Mesenteric fat pad (tissue), 1 donor: ENCODE data around the gene PILRA. TPM values are rescaled to one million over a fixed set of nuclear protein-coding genes. Genes with fewer than 3 reads are reported as not detected.

Experiments used
- DNase-seq: peaks from one replicate; pipeline ENCODE4 v3.0.0-alpha.2; 2020; ENCODE audit warnings: low spot score
- total RNA-seq: library from RNA; stranded (reverse); fragmentation: NEBNext Ultra II Directional; extraction: Animal tissue kit (Norgen Biotek cat#: 25700); gene quantifications from one replicate; pipeline ENCODE4 v1.2.1, GENCODE V29; 2021
- donor health status: DM: yes; HTN: yes; CAD: no.

The PILRA gene
- total RNA-seq, 1 donor from 2014 or later = 14.5 TPM

DNA sequence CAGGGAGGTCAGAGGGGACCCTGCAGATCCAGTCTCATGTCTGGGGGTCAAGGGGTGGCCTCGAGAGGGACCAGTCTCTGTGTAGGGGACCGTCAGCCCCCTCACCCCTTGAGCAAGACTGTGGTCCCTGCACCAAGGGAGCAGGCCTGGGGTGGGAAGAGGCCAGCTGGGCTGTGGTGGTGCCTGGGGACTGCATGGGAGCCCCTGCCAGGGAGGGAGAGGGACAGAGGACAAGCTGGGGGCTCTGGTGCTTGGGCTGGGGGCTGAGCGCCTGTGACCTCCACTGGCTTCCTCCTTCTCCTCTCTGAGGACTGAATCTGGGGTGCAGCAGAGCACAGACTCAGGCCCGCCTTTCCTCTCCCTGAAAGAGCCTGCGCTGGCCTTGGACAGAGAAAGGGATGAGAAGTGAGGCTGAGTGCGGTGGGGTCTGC, 16.1 kb upstream of the PILRA start:
- DNase-seq = no peak

DNA sequence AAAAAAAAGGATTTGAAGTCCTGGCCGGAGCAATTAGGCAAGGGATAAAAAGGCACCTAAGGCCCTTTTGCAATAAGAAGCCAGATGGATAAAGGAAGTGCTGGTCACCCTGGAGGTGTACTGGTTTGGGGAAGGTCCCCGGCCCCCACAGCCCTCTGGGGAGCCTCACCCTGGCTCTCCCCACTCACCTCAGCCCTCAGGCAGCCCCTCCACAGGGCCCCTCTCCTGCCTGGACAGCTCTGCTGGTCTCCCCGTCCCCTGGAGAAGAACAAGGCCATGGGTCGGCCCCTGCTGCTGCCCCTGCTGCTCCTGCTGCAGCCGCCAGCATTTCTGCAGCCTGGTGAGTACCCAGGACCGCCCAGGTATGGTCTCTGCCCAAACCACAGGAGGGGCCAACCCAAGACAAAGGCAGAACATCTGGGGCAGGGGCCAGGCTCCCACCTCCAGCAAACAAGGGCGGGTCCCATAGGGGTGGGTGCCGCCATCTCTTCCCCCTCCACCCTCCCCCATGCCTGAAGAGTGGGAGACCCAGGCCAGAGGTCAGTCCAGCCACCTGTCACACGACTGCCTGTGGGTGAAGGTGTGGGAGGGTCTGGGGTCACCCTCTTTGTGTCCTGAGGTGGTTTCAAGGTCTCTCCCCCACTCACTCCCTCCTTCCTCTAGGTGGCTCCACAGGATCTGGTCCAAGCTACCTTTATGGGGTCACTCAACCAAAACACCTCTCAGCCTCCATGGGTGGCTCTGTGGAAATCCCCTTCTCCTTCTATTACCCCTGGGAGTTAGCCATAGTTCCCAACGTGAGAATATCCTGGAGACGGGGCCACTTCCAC, 15.0 kb upstream of the PILRA start, which contains the start of gene PILRB:
TSS of gene PILRB (plus strand) at position 91 of the 830 bp plus-strand sequence. CDS start at position 277, 186 bp downstream.
- no peak for DNase-seq

DNA sequence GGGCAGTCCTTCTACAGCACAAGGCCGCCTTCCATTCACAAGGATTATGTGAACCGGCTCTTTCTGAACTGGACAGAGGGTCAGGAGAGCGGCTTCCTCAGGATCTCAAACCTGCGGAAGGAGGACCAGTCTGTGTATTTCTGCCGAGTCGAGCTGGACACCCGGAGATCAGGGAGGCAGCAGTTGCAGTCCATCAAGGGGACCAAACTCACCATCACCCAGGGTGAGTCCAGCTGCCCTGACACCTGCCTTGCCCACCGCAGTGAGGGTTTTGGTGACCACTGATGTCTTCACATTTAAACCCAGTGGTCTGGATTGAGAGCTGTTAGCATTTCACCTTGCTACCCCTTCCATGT, 14.5 kb upstream of the PILRA start:
- DNase-seq = no peak

DNA sequence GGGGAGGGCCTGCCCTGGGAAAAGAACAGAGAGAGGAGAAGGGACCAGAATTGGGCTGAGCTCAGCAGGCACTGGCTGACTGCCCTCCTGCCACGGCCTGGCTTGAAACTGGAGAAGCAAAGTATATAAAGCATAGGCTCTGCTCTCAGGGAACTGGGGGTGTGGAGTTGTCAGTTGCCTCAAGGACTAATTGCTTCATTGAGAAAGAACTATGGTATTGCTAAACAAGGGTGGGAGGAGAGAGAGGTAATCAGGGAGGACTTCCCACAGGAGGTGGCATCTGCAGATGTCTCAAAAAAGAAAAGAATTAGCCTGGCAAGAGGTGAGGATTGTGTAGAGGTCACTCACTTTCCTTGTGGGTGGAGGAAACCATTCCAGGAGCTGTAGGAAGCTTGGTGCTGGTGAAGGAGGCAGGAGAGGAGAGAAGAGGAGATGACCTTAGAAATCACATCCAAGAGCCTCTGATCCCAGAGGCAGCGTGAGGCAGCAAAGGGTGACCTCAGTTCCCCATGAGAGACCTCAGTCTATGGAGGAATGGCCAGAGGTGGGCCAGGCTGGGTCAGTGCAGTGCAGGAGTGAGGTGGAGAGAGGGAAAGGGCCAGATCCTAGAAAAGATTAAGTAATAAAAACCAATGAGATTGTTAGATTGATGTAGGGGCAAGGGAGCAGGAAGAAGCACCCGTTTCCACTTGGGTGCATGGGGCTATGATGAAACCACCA, 13.0 kb upstream of the PILRA start:
- DNase-seq = no peak

DNA sequence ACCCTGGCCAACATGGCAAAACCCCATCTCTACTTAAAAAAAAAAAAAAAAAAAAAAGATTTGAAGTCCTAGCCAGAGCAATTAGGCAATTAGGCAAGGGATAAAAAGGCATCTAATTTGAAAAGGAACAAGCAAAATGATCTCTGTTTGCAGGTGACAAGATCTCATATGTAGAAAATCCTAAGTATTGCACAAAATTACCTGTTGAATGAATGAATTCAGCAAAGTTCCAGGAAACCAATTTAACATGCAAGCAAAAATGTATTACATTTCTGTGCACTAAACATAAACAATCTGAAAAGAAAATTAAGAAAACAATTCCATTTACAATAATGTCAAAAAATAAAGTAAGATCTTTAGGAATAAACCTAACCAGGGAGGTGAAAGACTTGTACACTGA, 10.2 kb upstream of the PILRA start:
- no peak for DNase-seq

DNA sequence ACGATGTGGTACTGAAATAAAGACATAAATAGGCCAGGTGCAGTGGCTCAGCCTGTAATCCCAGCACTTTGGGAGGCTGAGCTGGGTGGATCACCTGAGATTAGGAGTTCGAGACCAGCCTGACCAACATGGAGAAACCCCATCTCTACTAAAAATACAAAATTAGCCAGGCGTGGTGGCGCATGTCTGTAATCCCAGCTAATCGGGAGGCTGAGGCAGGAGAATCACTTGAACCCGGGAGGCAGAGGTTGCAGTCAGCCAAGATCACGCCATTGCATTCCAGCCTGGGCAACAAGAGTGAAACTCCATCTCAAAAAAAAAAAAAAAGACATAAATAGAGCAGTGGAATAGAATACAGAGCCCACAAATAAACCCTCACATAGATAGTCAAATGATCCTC, 9.5 kb upstream of the PILRA start:
- DNase-seq = peak; percentile 51

DNA sequence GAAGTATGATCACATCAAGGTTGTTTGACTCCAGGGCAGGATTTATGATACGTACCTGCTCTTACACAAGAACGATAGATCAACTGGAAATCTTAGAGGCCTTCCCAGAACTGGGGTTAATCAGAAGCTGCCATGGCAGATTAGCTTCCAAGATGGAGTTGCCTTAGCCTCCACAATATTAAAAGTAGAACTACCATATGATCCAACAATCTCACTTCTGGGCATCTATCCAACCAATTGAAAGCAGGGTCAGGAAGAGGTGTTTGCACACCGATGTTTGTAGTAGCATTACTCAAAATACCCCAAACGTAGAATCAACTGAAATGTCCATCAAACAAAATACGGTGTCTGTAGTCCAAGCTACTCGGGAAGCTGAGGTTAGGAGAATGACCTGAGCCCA, 8.8 kb upstream of the PILRA start:
- DNase-seq = no peak

DNA sequence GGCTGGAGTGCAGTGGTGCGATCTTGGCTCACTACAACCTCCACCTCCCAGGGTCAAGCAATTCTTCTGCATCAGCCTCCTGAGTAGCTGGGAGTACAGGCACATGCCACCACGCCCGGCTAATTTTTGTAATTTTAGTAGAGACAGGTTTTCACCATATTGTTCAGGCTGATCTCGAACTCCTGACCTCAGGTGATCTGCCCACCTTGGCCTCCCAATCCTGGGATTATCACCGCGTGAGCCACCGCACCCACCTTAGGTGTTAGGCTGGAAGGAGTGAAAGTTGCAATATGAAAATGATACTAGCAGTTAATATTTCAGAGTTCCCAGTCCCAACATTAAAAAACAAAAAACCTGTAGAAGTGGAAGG, 7.3 kb upstream of the PILRA start:
- peak; percentile 76 for DNase-seq

DNA sequence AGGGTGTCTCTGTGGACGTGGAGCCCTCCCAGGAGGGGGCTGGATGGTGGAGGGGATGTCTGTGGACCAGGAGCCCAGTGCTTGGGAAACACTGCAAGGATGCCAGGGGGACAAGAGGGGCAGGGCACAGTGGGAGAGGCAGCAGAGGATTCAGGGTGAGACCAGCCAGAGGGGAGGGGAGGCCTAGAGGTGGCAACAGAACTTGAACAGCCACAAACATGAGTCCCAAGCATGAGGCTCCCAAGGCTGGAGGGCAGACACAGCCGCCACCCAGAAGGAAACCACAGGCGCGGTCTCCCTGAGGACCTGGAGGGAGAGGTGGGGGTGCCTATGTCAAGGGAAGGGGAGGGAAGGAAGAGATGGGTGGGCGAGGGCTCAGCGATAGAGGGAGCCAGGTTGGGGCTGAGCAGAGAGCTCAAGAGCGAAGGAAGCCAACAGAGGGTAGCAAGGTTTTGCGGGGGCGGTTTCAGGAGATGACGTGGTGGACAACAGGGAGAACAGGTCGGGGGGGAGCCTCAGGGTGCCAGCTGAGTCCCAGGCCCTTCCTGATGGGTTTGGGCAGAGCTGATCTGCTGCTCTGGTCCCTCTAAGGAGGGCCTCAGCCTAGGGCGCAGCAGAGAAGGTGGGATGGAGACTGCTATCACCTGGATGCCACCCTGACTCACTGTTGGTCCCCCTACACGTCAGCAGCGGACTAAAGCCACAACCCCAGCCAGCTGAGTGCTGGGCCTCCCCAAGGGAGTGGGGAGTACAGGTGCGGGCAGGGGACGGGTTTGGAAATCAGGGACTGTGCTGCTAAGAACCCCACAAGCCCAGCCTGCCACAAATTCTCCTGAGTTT, 6.7 kb upstream of the PILRA start:
- peak; percentile 81 for DNase-seq

DNA sequence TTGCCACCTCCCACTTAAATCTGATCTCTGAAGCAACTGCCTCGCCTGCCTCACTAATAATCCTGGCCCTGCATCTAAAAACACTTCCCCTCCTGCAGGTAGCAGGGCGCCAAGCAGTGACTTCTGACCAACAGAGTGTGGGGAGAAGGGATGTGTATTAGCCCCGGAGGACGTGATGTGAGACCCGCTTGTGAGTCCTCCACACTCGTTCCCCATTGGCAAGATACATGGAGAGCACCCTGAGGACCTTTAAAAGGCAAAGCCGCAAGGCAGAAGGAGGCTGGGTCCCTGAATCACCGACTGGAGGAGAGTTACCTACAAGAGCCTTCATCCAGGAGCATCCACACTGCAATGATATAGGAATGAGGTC, 6.1 kb upstream of the PILRA start:
- DNase-seq = no peak

DNA sequence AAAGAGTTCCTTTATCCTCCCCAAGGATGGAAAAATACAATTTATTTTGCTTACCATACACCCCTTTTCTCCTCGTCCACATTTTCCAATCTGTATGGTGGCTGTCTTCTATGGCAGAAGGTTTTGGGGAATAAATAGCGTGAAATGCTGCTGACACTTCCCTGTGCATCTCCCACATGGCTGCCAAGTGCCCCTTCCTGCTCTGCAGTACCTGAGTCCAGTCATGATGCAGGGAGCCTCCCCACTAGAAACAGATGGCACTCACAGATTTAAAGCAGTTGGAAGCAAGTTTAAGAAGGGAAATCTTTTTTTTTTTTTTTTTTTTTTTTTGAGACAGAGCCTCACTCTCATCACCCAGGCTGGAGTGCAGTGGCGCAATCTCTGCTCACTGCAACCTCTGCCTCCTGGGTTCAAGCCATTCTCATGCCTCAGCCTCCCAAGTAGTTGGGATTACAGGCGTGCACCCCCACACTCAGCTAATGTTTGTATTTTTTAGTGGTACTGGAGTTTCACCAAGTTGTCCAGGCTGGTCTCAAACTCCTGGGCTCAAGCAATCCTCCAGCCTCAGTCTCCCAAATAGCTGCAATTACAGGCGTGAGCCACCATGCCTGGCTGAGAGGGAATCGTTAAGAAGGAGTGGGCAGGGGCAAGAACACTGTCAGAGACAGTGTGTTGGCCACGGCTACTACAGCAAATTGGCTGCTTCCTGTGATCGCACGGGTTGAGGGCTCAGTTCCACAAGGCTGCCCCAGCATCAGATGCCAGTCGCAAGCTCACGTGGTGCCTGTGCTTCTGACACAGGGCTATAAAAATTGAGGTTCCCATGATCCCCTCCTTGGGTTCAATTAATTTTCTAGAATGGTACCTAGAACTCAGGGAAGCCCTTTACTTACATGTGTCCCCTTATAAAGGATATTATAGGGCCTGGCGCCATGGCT, 5.3 kb upstream of the PILRA start:
- peak; percentile 60 for DNase-seq

DNA sequence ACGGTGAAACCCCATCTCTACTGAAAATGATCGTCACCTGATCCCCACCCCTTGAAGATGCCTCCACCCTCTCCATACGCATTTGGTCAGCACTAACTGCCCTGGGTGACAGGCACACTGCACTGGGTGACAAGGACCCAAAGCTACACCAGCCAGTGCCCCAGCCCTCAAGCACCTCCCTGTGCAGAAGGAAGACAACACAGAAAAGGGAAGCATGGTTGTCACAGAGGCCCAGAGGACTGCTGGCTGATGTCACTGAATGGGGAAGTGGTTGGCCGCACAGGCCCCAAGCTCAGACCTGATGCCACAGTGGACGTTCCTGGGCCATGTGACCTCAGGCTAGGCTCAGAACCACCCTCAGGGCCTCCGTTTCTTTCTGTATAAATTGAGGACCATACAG, 4.2 kb upstream of the PILRA start:
- DNase-seq = peak; percentile 84

DNA sequence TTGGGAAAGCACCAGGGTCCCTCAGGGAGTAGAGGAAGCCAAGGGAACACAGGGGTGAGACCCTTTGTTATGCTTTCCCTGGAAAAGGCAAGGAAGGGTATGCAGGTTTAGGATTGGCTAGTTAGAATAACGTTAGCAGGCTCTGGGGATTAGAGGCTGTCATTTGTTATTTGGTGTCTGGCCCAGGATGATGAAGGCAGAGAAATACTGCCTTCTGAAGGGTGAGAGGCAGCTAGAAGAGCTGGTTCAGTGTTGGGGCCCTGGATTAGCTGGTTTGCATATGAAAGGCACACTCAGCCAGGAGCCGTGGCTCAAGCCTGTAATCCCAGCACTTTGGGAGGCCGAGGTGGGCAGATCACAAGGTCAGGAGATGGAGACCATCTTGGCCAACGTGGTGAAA, 3.0 kb upstream of the PILRA start:
- DNase-seq = no peak

DNA sequence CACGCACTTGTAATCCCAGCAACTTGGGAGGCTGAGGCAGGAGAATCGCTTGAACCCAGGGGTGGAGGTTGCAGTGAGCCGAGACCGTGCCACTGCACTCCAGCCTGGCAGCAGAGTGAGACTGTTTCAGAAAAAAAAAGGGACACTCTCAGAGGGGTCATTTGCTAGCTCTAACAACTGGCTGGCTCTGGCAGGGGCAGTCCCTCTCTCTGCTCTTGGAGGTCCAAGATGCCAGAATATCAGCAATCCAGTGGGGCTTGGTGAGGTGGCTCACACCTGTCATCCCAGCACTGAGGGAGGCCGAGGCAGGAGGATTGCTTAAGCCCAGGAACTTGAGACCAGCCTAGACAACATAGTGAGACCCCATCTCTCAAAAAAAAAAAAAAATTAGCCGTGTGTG, 2.5 kb upstream of the PILRA start:
- peak; percentile 53 for DNase-seq

DNA sequence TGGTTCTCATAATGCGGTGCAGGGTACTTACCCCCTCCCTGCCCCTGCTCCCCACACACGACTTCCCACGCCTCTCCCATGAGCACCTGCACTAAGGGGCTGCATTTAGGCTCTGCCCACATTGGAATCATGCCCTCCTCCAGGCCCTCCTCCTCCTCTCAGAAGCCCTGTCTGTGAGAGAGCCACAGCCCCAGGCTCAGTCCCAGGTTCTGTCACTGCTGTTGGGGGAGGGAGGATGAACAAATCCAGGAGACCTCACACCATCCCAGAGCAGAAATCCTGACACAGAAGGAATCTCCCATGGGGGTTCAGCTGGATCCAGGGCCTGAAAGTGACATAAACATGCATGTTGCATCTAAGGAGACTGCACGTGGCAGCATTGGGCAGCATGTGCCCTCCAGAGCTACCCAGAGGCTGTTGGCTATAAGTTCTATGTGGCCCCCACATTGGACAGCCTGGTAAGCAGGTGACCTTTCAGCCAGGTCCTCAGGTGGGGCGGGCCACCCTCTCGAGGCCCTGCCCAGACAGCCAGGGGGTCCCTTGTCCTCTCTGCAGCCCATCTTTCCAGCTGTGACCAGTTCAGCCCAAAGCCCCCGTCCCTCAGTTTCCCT, 1.6 kb upstream of the PILRA start:
- peak; percentile 73 for DNase-seq

DNA sequence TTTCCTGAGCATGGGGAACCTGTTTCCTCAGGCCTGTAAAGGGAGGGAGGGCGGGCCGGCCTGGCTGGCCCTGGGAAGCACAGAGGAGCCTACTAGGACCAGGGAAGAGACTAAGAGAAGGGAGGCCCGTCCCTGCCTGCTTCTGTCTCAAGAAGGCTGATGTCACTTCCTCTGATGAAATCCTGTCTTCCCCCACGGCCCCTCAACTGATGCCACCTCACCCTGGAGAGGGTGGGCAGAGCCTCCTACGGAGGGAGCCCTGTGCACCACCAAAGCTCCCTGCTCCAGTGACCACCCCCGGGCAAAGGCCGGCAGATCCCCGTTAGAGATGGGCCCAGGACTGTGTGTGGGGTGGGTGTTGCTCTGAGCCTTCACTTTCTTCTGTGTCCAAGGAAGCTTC, 1.0 kb upstream of the PILRA start:
- DNase-seq = peak; percentile 64

DNA sequence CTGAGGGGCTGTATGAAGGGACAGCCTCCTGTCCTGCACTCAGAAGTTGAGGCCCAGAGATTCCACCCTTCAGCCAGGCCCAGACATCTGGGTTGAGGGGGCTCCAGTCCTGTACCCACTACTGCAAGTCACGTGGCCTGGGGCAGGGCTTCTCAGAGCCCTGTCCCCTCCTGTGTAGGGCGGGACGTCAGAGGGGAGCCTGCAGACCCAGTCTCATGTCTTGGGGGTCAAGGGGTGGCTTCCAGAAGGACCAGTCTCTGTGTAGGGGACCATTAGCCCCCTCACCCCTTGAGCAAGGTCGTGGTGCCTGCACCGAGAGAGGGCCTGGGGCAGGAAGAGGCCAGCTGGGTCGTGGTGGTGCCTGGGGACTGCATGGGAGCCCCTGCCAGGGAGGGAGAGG, 593 bp upstream of the PILRA start:
- peak; percentile 84 for DNase-seq

DNA sequence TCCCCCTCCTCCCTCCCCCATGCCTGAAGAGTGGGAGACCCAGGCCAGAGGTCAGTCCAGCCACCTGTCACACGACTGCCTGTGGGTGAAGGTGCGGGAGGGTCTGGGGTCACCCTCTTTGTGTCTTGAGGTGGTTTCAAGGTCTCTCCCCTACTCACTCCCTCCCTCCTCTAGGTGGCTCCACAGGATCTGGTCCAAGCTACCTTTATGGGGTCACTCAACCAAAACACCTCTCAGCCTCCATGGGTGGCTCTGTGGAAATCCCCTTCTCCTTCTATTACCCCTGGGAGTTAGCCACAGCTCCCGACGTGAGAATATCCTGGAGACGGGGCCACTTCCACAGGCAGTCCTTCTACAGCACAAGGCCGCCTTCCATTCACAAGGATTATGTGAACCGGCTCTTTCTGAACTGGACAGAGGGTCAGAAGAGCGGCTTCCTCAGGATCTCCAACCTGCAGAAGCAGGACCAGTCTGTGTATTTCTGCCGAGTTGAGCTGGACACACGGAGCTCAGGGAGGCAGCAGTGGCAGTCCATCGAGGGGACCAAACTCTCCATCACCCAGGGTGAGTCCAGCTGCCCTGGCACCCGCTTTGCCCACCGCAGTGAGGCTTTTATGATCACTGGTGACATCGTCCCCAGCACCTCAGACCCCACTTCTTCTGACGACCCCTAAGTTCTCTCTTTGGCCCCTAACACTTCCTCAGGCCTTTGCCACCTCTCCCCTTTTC, 747 bp downstream of the PILRA start:
- peak; percentile 39 for DNase-seq

DNA sequence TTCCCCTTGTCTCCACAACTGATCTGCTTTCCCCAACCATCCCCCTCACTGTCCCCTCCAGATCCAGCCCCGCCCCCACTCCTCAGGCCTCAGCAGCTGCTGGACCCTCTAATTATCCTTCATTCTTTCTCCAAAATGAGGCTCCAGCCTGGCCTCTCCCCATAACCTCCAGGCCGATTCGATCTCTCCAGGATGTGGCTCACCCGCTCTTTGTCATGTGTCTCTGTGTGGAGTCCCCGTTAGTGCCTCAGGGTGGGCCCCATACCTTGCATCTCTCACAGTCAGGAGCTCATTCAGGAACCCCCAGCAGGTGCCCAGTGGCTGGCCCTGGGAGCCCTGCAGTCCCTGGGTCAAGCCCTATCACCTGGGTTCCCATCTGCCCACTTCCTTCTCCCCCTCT, 1.3 kb downstream of the PILRA start:
- peak; percentile 55 for DNase-seq

DNA sequence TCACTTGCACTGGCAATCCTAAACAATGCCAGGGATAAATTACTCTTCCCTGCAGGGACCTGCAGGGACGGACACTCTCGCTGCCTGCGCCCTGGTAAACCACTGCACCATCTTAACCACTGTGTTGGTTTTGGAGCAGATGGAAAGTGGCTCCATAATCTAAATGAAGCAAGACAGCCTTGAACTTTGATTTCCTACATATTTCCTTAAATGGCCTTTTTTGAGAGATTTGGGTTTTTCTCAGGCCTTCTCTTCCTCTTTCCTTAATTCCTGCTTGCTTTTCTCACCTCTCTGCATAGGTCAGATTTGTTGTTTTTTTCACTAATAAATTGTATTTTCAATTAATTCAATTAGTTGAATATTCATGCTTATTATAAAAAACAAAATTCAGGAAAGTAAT, 2.8 kb downstream of the PILRA start:
- DNase-seq = no peak
